HG02588 (cell line): Measurements from ENCODE around the gene KCNJ18.
"Not testable (repeated sequence)": the region's sequence is repeated elsewhere in the genome, so short reads cannot be mapped to it uniquely, and the experiment has no call there.

Source experiments
- ATAC-seq: cut with Tn5 transposase; IDR thresholded peaks from one replicate; pipeline ENCODE4 v1.9.1; 2021; ENCODE audit warnings: mild to moderate bottlenecking, moderate library complexity; ENCODE audit not compliant: unreplicated experiment

The KCNJ18 gene

GRCh38 chr17:21751111-21751510 lies 58.8 kb downstream of the KCNJ18 start:
- not testable (repeated sequence) for ATAC-seq
